Motor neuron (in vitro differentiated cells): ENCODE data around the gene PADI1. TPM values are rescaled to one million over a fixed set of nuclear protein-coding genes. Genes with fewer than 3 reads are reported as not detected.

Experiments used
- ATAC-seq, 8 experiments: fragments of 200-7000 bp; cut with Tn5 transposase; replicated peaks in 6 of 8; 2 replicates each; pipeline ENCODE4 v1.8.0; 2021; ENCODE audit warnings: mild to moderate bottlenecking in 8 of 8, moderate library complexity in 8 of 8
- H3K27ac ChIP-seq, 2 donors: fragments of 250-450 bp; sonication (Bioruptor Pico); 2 replicates each; pipeline ENCODE4 v1.9.0; 2021; ENCODE audit warnings: antibody characterized with exemption in 2 of 2, mild to moderate bottlenecking in 2 of 2, moderate library complexity in 1 of 2
- H3K4me1 ChIP-seq, 2 donors: fragments of 250-450 bp; sonication (Bioruptor Pico); replicated peaks in 1 of 2; 2 replicates each; pipeline ENCODE4 v1.6.1; 2021; ENCODE audit warnings: antibody characterized with exemption in 2 of 2, mild to moderate bottlenecking in 2 of 2, moderate library complexity in 1 of 2
- H3K4me3 ChIP-seq, 5 donors: fragments of 250-450 bp; sonication (Bioruptor Pico); 2 replicates each; pipeline ENCODE4 v1.9.0; 2021; ENCODE audit warnings: antibody characterized with exemption in 5 of 5, mild to moderate bottlenecking in 5 of 5, moderate library complexity in 4 of 5
- WGBS, 10 experiments: fragments of 450-650 bp; shearing (Covaris generic); methylation state at CpG; one replicate each; pipeline ENCODE4 v1.0.0; 2022; 5-methylcytosine and 5-hydroxymethylcytosine counted together
- in situ Hi-C, 9 experiments: fragments of 400-800 bp; cut with MboI; loops; one replicate each; pipeline ENCODE4 v1.15.0; 2021; ENCODE audit warnings: low sequenced_read_pairs in 9 of 9, low pct_unique_long_range_greater_than_20kb in 2 of 9; ENCODE audit not compliant: unreplicated experiment in 9 of 9
- total RNA-seq, 8 experiments: library from RNA; unstranded; fragments of 300-600 nt; gene quantifications; 2 replicates each; pipeline versions ENCODE4 v1.2.3 to v1.2.4, GENCODE V29; 2022

Gene PADI1
- total RNA-seq, 8 experiments from 2014 or later: 0.05 to 1.1 (median 0.29) TPM; not detected in 1

GRCh38 chr1:17246971-17247370 lies 42.0 kb downstream of the PADI1 start:
- Histone ChIP-seq H3K4me3 (no peak overlapping the region), H3K4me1 (peaks cover 14 to 18% of the 10 kb centered on the region in 2 donors), H3K27ac (no peak overlapping the region)
- WGBS, 10 experiments: 0 to 91% (median 60%) methylated on average over 1 to 2 of the region's 2 CpGs; no CpG with 5 or more reads in 3 of the 10 experiments
- no peak for ATAC-seq
- in situ Hi-C loops: no loop called here

GRCh38 chr1:17248781-17249180 lies 43.9 kb downstream of the PADI1 start, which contains the start of gene PADI3:
TSS of gene PADI3 (plus strand) at chr1:17249098. CDS start at chr1:17249138, 40 bp downstream.
- Histone ChIP-seq H3K4me3 (no peak within 1 kb of the TSS), H3K27ac (no peak within 1 kb of the TSS), H3K4me1 (peaks cover 14 to 18% of the 10 kb centered on the region in 2 donors)
- in situ Hi-C loops: no loop called here
- ATAC-seq: peak in 1 of 8 experiments; percentile 71
- 60 to 93% (median 84%) methylated on average over 1 to 8 of the region's 9 CpGs; no CpG with 5 or more reads in 5 of the 10 experiments for WGBS, 10 experiments

DNA sequence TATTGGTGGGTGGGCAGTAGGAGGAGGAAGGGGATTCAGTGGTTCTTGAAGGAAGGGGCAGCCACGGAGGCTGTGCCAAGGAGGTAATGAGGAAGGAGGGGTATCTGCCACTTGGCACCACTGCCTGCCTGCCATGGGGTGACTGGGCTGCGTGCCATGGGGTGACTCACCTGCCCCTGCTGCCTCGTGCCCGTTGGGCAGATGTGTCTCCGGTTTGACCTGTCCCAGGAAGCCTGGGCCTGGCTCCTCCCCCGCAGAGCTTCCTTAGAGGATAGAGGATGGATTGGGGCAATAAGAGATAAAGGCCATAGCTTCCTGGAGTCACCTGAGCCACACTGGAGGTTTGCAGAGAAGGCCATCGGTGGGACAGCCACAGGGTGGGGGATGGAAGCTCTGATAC lies 45.7 kb downstream of the PADI1 start:
- no peak for ATAC-seq
- Histone ChIP-seq H3K4me3 (no peak overlapping the region), H3K27ac (no peak overlapping the region), H3K4me1 (peaks cover 1 to 5% of the 10 kb centered on the region in 2 donors)
- WGBS, 10 experiments: 38 to 80% (median 69%) methylated on average over 1 to 6 of the region's 7 CpGs; no CpG with 5 or more reads in 4 of the 10 experiments
- in situ Hi-C loops: no loop called here

DNA sequence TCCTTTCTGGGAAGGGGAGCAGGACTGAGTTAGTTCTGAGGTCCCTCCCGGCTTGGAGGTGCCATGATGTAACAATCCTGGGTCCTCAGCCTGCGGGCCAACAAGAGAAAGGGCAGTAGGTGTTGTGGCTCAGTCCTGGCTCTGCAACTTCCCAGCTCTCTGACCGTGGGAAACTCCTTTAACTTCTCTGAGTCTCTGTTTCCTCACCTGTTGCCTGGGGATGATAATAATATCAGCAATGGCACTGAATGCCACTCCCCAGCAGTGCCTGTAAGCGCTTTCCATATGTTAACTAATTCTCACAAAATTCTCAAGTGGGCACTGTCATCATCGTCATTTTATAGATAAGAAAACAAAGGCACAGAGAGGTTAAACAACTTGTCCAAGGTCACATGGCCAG lies 46.3 kb downstream of the PADI1 start:
- Histone ChIP-seq H3K4me1 (no peaks in the 10 kb centered on the region), H3K4me3 (no peak overlapping the region), H3K27ac (no peak overlapping the region)
- in situ Hi-C loops: no loop called here
- WGBS, 10 experiments: 30 to 100% (median 86%) methylated on average over 1 to 4 of the region's 5 CpGs; no CpG with 5 or more reads in 3 of the 10 experiments
- ATAC-seq: peak in 1 of 8 experiments; percentile 26

DNA sequence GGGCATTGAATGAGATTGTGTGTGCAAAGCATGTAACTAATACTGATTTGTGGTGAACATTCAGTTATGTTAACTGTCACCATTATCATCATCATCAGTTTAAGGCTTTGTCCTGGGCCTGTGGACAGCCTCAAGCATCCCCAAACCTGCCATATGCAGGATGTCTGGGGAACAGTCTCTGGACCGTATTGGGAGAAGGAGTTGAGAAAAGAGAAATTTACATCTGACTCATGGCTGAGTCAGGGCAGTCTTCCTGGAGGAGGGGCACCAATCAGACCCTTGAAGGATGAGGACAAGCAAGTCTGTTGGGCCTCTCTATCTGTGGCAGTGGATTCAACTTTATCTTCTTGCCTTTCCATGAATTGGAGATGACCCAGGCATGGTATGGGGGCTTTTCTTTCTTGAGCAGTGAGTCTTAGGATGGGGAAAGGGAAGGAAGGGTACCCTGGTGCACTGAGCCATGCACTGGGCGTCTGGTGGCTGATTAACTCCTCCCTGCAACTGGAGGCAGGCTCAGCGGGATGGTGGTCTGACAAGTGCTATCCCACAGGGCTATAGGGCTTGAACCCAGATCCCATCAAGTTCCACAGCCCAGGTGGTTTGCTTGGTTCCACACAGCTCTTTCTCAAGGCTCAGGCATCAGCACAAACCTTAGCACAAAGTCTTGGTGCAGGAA lies 46.9 kb downstream of the PADI1 start:
- WGBS, 10 experiments: 35 to 73% (median 42%) methylated on average over 2 to 3 of the region's 3 CpGs; no CpG with 5 or more reads in 6 of the 10 experiments

DNA sequence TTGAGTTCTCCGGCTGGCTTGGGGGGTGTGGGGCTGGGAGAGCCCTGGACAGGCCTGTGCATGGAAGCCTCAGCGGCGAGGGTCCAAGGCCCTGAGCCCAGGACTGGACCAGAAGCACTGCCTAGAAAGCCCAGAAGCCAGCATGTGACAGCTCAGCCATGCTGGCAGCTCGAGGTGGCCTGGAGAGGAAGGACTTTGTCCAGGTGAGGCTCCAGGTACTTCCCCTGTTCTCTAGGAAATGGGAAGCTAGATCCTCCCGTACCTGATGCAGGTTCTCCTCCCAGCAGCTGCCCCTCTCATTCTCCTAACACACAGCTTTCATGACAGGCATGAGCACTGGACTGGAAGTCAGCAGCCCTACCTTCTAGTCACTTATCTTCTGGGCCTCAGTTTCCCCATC lies 50.4 kb downstream of the PADI1 start:
- in situ Hi-C loops: no loop called here
- no peak overlapping the region for H3K4me3 ChIP-seq
- no peak overlapping the region for H3K27ac ChIP-seq
- H3K4me1 ChIP-seq: no peaks in the 10 kb centered on the region
- 20 to 100% (median 61%) methylated on average over 1 to 4 of the region's 5 CpGs; no CpG with 5 or more reads in 5 of the 10 experiments for WGBS, 10 experiments
- ATAC-seq: no peak

More for the DNA sequence above, 46.9 kb downstream of the PADI1 start:
- Histone ChIP-seq H3K27ac (no peak overlapping the region), H3K4me3 (no peak overlapping the region), H3K4me1 (no peaks in the 10 kb centered on the region)
- in situ Hi-C loops: no loop called here
- ATAC-seq: peak in 2 of 8 experiments; percentile 40 to 62

DNA sequence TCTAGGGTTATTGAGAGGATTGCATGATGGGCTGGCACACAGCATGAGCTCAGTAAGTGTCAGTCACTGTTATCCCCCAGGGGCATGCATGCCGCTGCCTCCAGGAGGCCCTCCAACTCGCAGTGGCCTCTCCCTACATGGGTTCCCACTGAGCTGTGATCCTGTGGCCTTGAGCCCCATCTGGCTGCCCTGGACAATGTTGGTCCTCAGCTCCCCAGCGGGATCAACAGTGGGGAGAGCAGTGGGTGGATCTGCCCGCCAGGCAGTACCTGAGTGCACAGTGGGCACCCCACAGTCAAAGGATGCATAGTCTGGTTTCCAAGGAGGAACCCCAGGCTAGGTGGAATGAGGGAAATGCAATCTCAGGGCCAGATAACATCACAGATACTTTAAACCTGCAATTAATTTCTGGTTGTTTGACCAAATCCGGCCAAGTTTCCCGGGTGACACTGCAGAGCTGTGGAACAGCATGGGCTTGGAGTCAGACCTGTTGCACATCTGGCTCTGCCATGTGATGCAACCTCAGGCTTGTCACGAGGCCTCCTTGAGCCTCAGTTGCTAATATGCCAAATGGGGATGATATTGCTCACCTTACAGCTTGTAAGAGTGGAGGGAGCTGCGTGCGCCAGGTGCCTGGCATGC lies 53.3 kb downstream of the PADI1 start:
- in situ Hi-C loops: no loop called here
- H3K27ac ChIP-seq: no peak overlapping the region
- 6 to 93% (median 83%) methylated on average over 2 to 6 of the region's 9 CpGs; no CpG with 5 or more reads in 4 of the 10 experiments for WGBS, 10 experiments
- no peaks in the 10 kb centered on the region for H3K4me1 ChIP-seq
- no peak overlapping the region for H3K4me3 ChIP-seq
- ATAC-seq: peak in 2 of 8 experiments; percentile 34 to 62

GRCh38 chr1:17258758-17259130 lies 53.8 kb downstream of the PADI1 start:
- no peak overlapping the region for H3K27ac ChIP-seq
- ATAC-seq: no peak
- H3K4me1 ChIP-seq: no peaks in the 10 kb centered on the region
- WGBS, 10 experiments: 60 to 88% (median 77%) methylated on average over 1 to 6 of the region's 6 CpGs; no CpG with 5 or more reads in 4 of the 10 experiments
- no peak overlapping the region for H3K4me3 ChIP-seq
- in situ Hi-C loops: no loop called here

GRCh38 chr1:17259233-17259873 lies 54.4 kb downstream of the PADI1 start:
- no peak for ATAC-seq
- no peak overlapping the region for H3K27ac ChIP-seq
- in situ Hi-C loops: no loop called here

DNA sequence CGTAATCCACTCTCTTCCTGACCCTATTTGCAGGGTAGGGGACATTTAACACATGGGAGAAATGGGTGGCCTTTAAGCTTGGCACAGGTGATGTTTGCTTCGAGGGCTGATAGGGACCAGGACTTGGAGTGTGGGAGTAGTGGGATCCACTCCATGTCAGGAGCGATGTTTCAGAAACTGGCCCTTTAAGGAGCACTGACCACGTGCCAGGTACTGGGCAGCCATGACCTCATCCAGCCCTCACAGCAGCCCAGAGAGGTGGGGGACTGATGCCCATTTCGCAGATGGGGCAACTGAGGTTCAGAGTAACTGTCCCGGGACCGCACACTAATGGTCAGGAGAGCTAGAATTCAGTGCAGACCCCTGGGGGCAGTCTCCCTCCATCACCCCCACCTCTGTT lies 55.3 kb downstream of the PADI1 start:
- WGBS, 10 experiments: 63 to 90% (median 78%) methylated on average over 2 to 7 of the region's 7 CpGs; no CpG with 5 or more reads in 4 of the 10 experiments
- in situ Hi-C loops: no loop called here
- H3K27ac ChIP-seq: no peak overlapping the region
- no peak for ATAC-seq
- no peak overlapping the region for H3K4me3 ChIP-seq
- H3K4me1 ChIP-seq: no peaks in the 10 kb centered on the region

More at GRCh38 chr1:17259233-17259873, 54.4 kb downstream of the PADI1 start:
- H3K4me1 ChIP-seq: no peaks in the 10 kb centered on the region
- 50 to 88% (median 78%) methylated on average over 2 to 20 of the region's 24 CpGs; no CpG with 5 or more reads in 4 of the 10 experiments for WGBS, 10 experiments
- no peak overlapping the region for H3K4me3 ChIP-seq

DNA sequence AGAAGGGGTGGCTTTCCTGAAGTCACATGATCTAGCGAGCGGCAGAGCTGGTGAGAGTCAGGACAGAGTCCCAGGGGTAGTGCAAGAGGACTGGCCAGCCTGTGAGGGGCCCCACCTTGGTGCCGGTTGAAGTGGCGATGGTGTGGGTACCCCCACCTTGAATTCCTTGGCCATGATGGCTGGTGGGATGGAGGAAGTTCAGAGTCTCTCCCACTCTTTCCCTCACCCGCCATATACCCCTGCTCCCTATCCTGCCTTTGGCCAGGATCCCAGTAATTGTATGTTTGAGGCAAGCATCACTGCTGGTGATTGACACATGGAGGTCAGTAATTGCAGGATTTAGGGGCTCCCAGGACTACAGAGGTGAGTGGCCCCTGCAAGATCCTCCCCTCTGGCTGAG lies 55.8 kb downstream of the PADI1 start:
- Histone ChIP-seq H3K4me1 (no peaks in the 10 kb centered on the region), H3K4me3 (no peak overlapping the region), H3K27ac (no peak overlapping the region)
- 33 to 97% (median 80%) methylated on average over 1 to 5 of the region's 5 CpGs; no CpG with 5 or more reads in 5 of the 10 experiments for WGBS, 10 experiments
- in situ Hi-C loops: no loop called here
- no peak for ATAC-seq

GRCh38 chr1:17263936-17264335 lies 59.0 kb downstream of the PADI1 start:
- in situ Hi-C loops: no loop called here
- H3K4me3 ChIP-seq: no peak overlapping the region
- no peaks in the 10 kb centered on the region for H3K4me1 ChIP-seq
- no peak overlapping the region for H3K27ac ChIP-seq
- ATAC-seq: peak in 1 of 8 experiments; percentile 78

DNA sequence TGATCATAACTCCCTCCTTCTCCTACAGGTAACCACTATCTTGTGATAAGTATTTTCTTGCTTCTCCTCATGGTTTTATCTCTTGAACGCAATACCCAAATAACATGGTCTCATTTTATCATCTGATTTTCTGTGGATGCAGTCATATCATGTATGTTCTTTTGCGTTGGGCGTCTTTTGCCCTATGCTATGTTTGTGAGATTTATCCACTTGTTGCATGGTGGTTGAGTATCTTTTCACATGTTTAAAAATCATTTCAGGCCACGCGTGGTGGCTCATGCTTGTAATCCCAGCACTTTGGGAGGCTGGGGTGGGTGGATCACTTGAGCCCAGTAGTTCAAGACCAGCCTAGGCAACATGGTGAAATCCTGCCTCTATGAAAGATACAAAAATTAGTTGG lies 59.5 kb downstream of the PADI1 start:
- 27 to 98% (median 90%) methylated on average over 2 to 5 of the region's 5 CpGs; no CpG with 5 or more reads in 1 of the 10 experiments for WGBS, 10 experiments
- no peak overlapping the region for H3K4me3 ChIP-seq
- H3K4me1 ChIP-seq: no peaks in the 10 kb centered on the region
- in situ Hi-C loops: no loop called here
- no peak overlapping the region for H3K27ac ChIP-seq
- ATAC-seq: no peak
